HG03175 (cell line): Measurements from ENCODE around the gene CPSF3.
"Not testable (repeated sequence)": the region's sequence is repeated elsewhere in the genome, so short reads cannot be mapped to it uniquely, and the experiment has no call there.

Source experiments
- ATAC-seq: cut with Tn5 transposase; IDR thresholded peaks from one replicate; pipeline ENCODE4 v1.9.1; 2021; ENCODE audit warnings: mild to moderate bottlenecking, moderate library complexity; ENCODE audit not compliant: unreplicated experiment

Gene CPSF3

DNA sequence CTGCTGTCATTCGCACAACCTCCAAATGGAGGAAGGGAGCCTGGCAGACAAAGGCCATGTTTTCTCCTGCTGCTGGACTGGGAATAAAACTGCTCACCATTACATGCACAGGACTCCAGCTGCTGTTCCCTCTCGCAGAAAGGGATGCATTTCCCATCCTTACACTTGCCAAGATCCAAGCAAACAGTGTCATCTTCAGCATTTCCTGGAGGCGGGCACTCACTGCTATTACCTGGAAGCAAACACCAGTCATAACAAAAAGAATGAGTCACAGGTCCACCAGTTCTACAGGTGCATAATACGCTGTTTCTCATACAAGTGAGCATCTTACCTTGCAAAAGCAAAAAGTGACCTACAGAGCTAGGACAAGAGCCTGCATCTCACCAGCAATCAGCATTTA, 73.6 kb downstream of the CPSF3 start:
- no peak for ATAC-seq

DNA sequence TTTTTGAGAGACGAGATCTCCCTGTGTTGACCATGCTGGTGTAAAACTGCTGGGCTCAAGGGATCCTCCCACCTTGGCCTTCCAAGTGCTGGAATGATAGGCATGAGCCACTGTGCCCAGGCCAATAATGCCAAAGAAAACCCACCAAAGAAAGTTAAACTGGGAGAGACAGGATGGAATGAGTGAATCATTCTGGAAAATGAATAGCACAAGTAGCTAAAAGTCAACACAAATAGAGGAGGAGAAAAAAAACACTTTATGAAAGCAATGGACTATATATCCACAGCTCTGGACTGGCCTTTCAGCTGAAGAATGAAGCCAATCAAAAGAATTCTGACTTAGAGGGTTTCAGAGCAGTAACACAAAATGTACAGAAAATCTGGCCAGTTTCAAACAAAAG, 74.8 kb downstream of the CPSF3 start:
- no peak for ATAC-seq

DNA sequence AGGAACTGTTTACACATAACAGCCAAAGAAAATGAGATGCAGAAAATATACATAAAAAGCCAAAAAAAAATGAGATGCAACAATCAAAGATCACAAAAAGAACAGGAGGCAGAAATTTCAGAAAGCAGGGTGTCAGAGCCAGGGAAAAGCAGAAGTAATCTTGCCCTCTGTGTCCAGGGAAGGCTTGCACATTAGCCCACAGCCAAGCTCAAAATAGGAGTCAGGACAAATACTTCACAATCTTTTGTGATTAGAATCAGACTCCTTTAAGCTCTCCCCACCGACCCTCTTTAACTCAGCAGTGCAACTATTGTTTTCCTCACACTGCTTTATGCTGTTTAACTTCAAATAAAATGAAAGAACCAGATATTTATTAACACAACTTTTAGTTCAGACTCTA, 85.5 kb downstream of the CPSF3 start:
- ATAC-seq, result no peak

- not testable (repeated sequence) for ATAC-seq
These were observed 90.5 kb downstream of the CPSF3 start for GRCh38 chr2:9513946-9514345.

DNA sequence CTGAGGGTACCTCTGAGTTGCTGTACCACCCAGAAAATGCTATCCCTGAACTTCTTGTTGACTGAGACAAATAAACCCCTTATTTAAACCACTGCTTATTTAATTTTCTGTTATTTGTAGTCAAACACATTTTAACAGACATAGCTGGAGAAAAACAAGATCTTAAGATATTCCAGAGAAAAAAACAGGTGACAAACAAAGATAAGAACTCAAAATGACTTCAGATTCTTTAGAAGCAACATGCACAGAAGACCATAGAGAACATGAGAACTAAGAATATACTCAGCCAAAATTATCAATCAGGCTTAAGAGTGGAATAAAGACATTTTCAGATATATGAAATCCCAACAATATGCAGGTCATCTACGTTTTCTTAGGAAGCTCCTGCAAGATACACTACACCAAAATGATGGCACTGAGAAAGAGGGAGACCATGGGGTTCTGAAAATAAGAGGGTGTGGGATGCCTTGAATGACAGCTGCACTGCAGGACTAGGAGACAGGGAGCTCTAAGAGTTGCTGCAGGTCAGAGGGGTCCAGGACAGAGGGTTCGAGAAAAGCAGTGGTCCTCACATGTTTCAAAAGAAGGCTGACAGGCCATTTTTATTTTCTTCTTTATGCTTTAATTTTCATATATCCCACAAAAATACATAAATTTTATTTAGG, 93.8 kb downstream of the CPSF3 start:
- ATAC-seq, result no peak

DNA sequence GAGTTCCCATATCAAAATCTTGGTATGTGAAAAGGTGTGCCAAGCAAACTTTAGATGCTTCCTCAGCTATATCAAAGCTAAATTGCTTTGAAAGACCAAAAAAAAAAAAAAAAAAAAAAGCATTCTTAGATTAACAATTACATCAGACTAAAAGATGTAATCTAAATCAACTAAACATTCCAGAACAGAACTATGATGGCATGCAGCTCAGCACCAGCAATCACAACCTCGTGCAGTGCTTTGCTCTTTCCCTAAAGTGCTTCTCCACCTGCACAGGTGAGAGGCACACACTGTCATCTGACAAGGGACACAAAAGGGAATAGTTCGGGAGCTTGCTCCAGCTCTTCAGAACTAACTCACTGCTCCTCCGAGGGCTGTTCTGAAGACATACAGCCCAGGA, 94.7 kb downstream of the CPSF3 start:
- ATAC-seq, result no peak

- ATAC-seq, result no peak
These were observed 95.3 kb downstream of the CPSF3 start for GRCh38 chr2:9518780-9519179.

GRCh38 chr2:9519250-9519649, 95.8 kb downstream of the CPSF3 start:
- ATAC-seq, result no peak
